Stimulated activated CD8-positive, alpha-beta memory T cell treated with anti-CD3 and anti-CD28 coated beads, Interleukin-4, amount 100 ng/mL, for 4 hours (primary cell): ENCODE data around the gene TMEM186.
"Not testable (repeated sequence)": the region's sequence is repeated elsewhere in the genome, so short reads cannot be mapped to it uniquely, and the experiment has no call there.

Experiments
- DNase-seq, 2 donors: peaks; one replicate each; pipeline ENCODE4 v3.0.0-alpha.2; 2020; ENCODE audit warnings: low read depth in 2 of 2, low spot score in 1 of 2

Gene TMEM186

GRCh38 chr16:8812162-8812843 lies 14.9 kb upstream of the TMEM186 start:
- no peak for DNase-seq

DNA sequence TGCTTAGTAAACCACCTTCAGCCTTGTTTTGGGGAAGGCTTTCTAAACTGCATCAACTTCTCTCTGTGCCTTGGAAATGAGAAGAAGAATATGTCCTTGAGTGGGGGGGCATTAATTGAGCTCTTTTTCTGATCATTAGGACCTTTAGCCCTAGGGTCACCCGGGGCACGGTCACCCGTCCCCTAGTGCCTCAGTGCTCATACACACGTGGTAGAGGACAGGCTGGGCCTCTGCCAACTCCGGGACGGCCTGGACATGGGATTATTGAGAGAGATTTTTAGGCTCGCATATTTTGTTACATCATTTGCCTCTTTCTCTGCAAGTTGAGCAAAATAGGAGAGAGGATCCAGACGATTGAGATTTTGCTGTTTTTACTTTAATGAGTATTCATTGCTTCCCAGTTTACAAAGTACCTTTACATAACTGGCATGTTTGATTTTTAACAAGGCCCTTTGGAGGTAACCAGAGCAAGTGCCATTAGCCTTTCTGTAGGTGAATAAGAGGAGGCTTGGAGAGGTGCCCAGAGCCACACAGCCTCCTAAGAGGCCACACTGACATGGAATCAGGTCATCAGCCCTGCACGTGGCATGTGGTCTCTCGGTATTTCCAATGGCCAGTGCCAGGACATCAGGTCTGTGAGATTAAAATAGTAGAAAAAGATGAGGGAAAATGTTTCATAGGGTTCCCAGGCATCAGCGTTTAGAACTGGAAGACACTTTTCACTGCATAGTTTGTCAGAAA lies 11.3 kb upstream of the TMEM186 start:
- no peak for DNase-seq

DNA sequence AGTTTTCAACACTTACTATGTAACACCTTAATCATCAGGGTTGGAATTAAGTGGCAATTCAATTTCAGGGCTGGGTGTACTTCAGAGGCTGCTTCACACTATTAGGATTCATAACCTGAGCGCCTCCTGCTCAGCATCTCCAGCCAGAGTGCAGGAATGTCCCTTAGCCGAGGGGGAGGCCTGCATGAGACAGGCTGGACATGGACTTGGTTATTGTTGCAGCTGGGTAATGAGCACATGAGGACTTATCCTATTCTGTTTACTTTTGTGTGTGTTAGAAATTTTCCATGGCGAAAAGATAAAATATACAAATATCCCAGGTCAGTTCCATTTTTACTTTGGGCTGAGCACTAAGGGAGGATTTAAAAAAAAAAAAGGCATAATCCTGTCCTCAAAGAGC lies 10.6 kb upstream of the TMEM186 start:
- DNase-seq, result no peak

DNA sequence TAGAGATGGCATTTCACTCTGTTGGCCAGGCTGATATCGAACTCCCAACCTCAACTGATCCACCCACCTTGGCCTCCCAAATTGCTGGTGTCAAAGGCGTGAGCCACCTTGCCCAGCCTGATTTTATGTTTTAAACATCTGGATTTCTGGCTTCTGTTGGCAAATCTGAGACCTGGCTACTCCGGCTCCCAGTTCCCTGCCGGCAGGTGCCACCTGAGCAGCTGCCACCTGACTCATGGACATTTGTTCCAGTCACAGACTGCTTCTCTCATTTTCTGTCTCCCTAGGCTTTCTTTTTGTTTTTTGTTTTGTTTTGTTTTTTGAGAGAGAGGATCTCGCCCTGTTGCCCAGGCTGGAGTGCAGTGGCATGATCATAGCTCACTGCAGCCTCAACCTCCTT lies 9.8 kb upstream of the TMEM186 start:
- DNase-seq, result no peak

- no peak for DNase-seq
These were observed 9.0 kb upstream of the TMEM186 start for GRCh38 chr16:8806272-8806983.

GRCh38 chr16:8804313-8804712 lies 6.9 kb upstream of the TMEM186 start:
- DNase-seq, result no peak

GRCh38 chr16:8803733-8804132 lies 6.3 kb upstream of the TMEM186 start:
- not testable (repeated sequence) for DNase-seq

DNA sequence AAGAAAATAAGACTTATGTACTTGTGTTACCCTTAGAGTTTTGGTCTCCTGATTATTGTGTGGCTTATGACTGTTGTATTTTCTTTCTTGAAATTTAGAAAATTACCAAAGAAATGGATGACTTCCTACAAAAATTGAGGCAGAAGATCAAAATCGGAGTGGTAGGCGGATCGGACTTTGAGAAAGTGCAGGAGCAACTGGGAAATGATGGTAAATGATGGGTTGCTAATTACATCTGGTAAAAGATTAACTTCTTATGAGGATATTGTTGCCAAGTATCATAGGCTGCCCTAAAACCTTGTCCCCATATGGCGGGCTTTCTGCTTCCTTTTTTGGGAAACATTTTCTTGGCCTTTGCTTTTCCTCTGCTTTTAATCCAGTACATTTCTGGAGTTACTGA lies 4.3 kb upstream of the TMEM186 start:
- DNase-seq, result no peak

DNA sequence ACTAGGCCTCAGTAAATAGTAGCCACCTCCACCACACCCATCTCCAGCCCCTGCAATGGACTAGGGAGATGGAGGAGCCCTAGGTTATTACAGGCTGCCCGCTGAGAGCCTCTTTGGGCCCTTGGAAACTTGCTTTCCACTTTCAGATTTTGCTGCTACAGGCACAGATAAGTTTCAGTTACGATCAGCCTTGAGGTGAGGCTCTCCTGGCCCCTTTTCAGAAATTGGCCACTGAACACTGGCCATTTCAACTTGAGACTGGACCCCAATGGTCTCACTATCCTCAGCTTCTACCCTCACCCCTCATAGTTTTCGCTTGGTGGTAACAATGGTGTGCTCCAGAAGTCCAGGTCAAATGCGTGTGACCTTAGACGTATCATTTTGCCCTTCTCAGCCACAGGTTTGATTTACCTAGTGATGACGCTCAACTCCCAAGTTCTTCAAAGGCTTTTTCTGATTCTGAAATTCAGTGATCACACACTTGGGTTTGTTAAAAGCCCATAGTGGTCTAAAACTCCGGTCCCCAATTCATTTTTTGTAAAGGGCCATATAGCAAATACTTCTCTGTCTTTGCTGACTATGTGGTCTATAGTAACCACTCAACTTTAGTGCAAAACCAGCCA lies 1.2 kb upstream of the TMEM186 start:
- DNase-seq, result no peak

GRCh38 chr16:8798174-8798527 lies 712 bp upstream of the TMEM186 start:
- DNase-seq, result peak in 1 of 2 donors; percentile 6

DNA sequence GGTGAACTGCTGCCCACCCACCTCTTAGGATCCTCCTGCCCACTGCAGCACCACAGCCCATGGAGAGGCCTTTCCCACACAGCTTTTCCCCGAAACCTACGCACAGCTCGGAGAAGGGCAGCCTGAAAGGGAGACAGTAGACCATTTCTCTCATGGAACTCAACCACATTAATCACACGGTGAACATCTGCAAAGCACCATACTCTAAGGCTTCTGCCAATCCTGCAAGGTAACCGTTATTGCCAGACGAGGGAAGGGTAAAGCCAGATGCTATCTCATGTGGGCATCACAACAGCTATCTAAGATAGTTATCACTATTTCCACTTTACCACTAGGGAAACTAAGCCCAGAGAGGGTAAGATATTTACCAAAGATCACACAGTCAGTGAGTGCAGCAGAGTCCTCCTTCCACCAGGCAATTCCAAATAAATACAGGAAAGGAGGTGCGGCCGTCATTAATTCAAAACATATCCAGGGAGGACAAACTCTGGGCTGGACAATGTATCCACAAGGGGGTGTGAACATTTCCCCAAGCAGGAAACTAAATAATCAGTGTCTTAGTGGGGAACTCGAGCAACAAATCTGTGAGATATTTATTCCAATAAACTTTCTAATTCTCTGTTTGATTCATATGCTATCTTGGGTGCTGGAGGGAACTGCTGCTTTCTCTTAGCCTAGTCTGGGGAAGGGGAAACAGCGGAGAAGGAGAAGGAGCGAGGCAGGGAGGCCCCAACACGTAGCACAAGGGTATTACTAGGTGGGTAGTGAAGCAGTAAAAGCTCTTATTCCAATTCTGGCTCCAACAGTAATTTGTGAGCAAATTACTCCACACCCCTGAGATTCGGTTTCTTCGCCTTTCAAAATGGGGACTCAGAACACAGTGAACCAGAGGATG lies 723 bp downstream of the TMEM186 start:
- DNase-seq, result no peak

- DNase-seq, result no peak
These were observed 1.6 kb downstream of the TMEM186 start for GRCh38 chr16:8795818-8796217.

DNA sequence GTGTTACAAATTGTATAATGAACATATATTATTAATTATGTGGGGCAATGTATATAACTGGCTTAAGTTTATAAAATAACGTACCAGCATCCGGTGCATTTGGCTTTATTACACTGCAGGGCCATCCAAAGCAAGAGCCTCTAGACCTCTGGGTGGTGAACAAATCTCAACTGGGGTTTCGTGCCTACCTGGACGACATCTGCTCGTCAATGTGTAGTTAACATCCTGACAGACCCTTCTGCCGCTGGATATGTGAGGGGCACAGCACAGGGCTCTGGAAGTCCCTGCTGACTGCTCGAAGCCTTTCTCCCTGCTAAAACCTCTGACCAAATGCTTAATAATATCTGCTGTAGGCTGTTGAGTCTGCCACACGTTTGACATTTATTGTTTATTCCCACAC lies 2.3 kb downstream of the TMEM186 start:
- DNase-seq, result no peak

GRCh38 chr16:8788578-8789172 lies 8.8 kb downstream of the TMEM186 start:
- no peak for DNase-seq

DNA sequence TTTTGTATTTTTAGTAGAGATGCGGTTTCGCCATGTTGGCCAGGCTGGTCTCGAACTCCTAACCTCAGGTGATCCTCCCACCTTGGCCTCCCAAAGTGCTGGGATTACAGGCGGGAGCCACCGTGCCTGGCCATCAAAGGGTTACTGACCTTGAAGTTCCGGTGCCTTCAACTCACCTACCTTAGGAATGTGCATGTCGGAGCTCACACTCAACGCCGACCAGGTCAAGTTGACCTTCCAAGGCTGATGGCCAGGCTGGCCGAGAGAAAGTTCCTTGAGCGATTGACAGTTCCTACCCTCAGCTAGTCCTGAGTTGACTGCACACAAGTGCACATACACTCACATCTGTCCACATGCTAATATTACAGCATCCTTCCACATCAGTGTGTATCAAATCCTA lies 11.1 kb downstream of the TMEM186 start:
- DNase-seq, result not testable (repeated sequence)

DNA sequence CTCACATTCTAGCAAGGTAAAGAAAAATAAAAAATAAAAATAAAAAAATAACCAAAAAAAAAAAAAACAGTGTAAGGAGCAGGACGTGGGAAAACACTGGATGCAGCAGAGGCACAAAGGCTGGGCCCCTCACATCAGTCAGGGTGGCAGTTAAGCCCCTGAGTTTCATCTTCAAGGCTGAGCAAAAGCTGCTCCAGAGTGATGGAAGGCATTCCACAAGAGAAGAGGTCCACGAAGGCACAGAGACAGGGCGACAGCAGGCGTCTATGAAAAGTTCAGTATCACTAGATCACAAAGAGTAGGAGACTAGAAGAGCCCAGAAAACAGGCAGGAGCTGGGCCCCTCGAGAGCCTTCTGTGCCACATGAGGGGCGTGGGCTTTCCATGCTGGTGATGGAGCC lies 12.0 kb downstream of the TMEM186 start:
- no peak for DNase-seq

GRCh38 chr16:8782673-8783072 lies 14.8 kb downstream of the TMEM186 start:
- no peak for DNase-seq

GRCh38 chr16:8781797-8782196 lies 15.6 kb downstream of the TMEM186 start:
- no peak for DNase-seq

DNA sequence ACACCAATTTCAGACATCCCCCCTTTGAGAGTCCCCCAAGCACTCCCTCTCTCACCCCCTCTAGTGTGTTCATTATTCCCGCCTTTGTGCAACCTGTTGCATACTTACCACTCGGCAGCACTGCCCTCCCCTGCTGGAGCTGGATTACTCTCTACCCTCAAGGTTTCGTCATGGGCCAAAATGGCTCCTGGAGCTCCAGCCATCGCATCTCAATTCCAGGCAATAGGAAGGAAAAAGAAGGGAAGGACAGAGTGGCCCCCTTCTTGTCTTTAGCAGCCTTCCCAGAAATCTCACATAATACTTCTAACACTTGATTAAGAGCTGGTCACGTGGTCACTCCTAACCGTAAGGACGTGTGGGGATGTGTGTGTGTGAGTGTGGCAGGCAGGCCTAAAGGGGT lies 20.2 kb downstream of the TMEM186 start:
- no peak for DNase-seq

DNA sequence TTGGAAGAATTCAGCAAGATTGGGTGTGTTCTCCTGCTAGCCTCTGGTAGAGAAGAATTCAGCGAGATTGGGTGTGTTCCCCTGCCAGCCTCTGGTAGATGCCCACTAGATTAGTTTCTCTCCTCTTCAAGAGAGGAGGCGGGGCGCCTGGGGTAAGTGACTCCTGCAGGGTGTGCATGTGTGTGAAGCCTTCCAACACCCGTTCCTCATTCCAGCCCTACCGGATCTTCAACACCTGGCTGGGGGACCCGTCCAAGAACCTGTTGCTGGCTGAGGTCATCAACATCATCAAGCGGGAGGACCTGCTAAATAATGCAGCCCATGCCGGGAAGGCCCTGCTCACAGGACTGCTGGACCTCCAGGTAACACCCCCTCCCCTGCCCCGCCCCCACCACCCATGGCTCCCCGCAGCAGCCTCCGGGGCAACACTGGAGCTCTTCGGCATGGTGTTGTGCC lies 21.3 kb downstream of the TMEM186 start:
- DNase-seq, result no peak
